Neuronal stem cell (in vitro differentiated cells): ENCODE results near the gene ZNF385B.
A peak's percentile ranks its signal among the peaks of the same experiment; 100 is the strongest.

Source experiments
- DNase-seq: peaks from one replicate; pipeline ENCODE4 v3.0.0-alpha.2; 2013; ENCODE audit warnings: low spot score
- H2AFZ ChIP-seq: one replicate; pipeline ENCODE4 v1.6.1; 2013; ENCODE audit warnings: mild to moderate bottlenecking, low read length, inconsistent platforms
- H2AK5ac ChIP-seq: 2 replicates; pipeline ENCODE4 v1.6.1; 2013; ENCODE audit warnings: low read depth, mild to moderate bottlenecking, inconsistent platforms, low read length, moderate library complexity, mixed read lengths
- H2BK120ac ChIP-seq: 2 replicates; pipeline ENCODE4 v1.6.1; 2013; ENCODE audit warnings: low read depth, mild to moderate bottlenecking, inconsistent platforms, low read length, moderate library complexity, mixed read lengths
- H2BK12ac ChIP-seq: one replicate; pipeline ENCODE4 v1.6.1; 2013; ENCODE audit warnings: low read length, inconsistent platforms
- H2BK15ac ChIP-seq: 2 replicates; pipeline ENCODE4 v1.6.1; 2013; ENCODE audit warnings: mild to moderate bottlenecking, low read length, inconsistent platforms, mixed read lengths
- H2BK5ac ChIP-seq: one replicate; pipeline ENCODE4 v1.6.1; 2013; ENCODE audit warnings: inconsistent platforms, mild to moderate bottlenecking, low read length, moderate library complexity
- H3K14ac ChIP-seq: one replicate; pipeline ENCODE4 v1.6.1; 2013; ENCODE audit warnings: low read length, inconsistent platforms
- H3K18ac ChIP-seq: 2 replicates; pipeline ENCODE4 v1.6.1; 2013; ENCODE audit warnings: low read length, inconsistent platforms
- H3K23ac ChIP-seq: 2 replicates; pipeline ENCODE4 v1.6.1; 2013; ENCODE audit warnings: low read depth, mild to moderate bottlenecking, mixed read lengths, low read length, inconsistent platforms; ENCODE audit not compliant: poor library complexity
- H3K27ac ChIP-seq: replicated peaks from 3 replicates; pipeline ENCODE4 v1.5.1; 2013; ENCODE audit warnings: low read length, inconsistent platforms
- H3K27me3 ChIP-seq, 3 experiments: 2 replicates each; pipeline ENCODE4 v1.6.1; 2013; ENCODE audit warnings: low read length in 3 of 3, mild to moderate bottlenecking in 2 of 3, inconsistent platforms in 1 of 3, low read depth in 1 of 3, mixed read lengths in 1 of 3, moderate library complexity in 1 of 3; ENCODE audit not compliant: control insufficient read depth in 3 of 3, insufficient read depth in 3 of 3
- H3K36me3 ChIP-seq, 2 donors: replicated peaks in 1 of 2; 2 replicates each; pipeline ENCODE4 v1.6.1; 2013; ENCODE audit warnings: low read length in 2 of 2; ENCODE audit not compliant: control insufficient read depth in 2 of 2, insufficient read depth in 2 of 2
- H3K4ac ChIP-seq: 2 replicates; pipeline ENCODE4 v1.6.1; 2013; ENCODE audit warnings: inconsistent platforms, mild to moderate bottlenecking, low read length, moderate library complexity
- H3K4me1 ChIP-seq, 2 donors: 1 replicate in 1 of 2; 2 replicates in 1 of 2; pipeline ENCODE4 v1.6.1; 2013; ENCODE audit warnings: low read length in 2 of 2, low read depth in 1 of 2; ENCODE audit not compliant: control insufficient read depth in 2 of 2, insufficient read depth in 1 of 2
- H3K4me2 ChIP-seq: one replicate; pipeline ENCODE4 v1.6.1; 2013; ENCODE audit warnings: mild to moderate bottlenecking, low read length, inconsistent platforms; ENCODE audit not compliant: insufficient read depth, poor library complexity, severe bottlenecking
- H3K4me3 ChIP-seq, 2 donors: 2 replicates each; pipeline ENCODE4 v1.5.1; 2013; ENCODE audit warnings: low read length in 2 of 2, mild to moderate bottlenecking in 2 of 2, inconsistent platforms in 1 of 2, moderate library complexity in 1 of 2
- H3K79me1 ChIP-seq: one replicate; pipeline ENCODE4 v1.6.1; 2013; ENCODE audit warnings: low read depth, mild to moderate bottlenecking, inconsistent platforms, low read length, moderate library complexity
- H3K9ac ChIP-seq: one replicate; pipeline ENCODE4 v1.6.1; 2013; ENCODE audit warnings: mild to moderate bottlenecking, low read depth, low read length, inconsistent platforms; ENCODE audit not compliant: poor library complexity
- H3K9me3 ChIP-seq, 2 donors: replicated peaks in 1 of 2; 2 replicates each; pipeline versions ENCODE3 to v1.6.1; 2013; ENCODE audit warnings: low read length in 2 of 2, mild to moderate bottlenecking in 2 of 2, inconsistent platforms in 1 of 2, low read depth in 1 of 2, mixed read lengths in 1 of 2, moderate library complexity in 1 of 2; ENCODE audit not compliant: control insufficient read depth in 2 of 2, insufficient read depth in 1 of 2
- H4K8ac ChIP-seq: one replicate; pipeline ENCODE4 v1.6.1; 2013; ENCODE audit warnings: low read depth, mild to moderate bottlenecking, inconsistent platforms, low read length, moderate library complexity
- H4K91ac ChIP-seq: one replicate; pipeline ENCODE4 v1.6.1; 2013; ENCODE audit warnings: low read length, low read depth, mild to moderate bottlenecking, inconsistent platforms; ENCODE audit not compliant: poor library complexity
- WGBS, 2 donors: extraction: QIAGEN DNeasy Blood & Tissue Kit; methylation state at CpG; one replicate each; pipeline ENCODE4 v1.1.7; 2013; ENCODE audit warnings: missing lambda C conversion rate in 2 of 2, mixed read lengths in 1 of 2; ENCODE audit not compliant: insufficient read length in 2 of 2, insufficient replicate concordance in 1 of 2; ENCODE audit errors: extremely low coverage in 2 of 2; 5-methylcytosine and 5-hydroxymethylcytosine counted together

The ZNF385B gene

DNA sequence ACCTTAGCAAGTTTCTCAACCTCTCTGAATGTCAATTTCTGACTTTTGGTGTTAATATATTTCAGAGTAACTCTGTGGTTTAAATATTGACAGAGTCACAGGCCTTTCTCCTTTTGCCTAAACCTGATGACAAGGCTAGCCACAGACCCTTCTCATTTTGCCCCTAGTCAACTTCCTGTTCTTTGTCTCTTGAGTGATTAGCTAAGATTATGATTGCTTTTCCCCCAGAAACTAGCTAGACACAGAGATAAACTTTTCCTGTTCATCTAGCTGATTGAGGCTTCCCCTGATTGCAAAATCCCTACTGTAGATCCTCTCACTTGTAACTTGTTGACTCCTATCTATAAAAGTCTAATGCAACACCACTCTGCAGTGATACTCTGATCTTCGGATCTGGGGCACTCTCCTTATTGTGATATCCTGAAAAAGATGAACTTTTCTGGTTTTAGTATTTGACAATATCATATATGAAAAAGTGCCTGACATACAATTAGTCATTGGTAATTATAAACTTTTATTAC lies 241.4 kb downstream of the ZNF385B start:
- H3K4me2 ChIP-seq = no peak overlapping the region
- no peaks in the 10 kb centered on the region for H3K9me3 ChIP-seq
- no peak overlapping the region for H3K4ac ChIP-seq
- no peak overlapping the region for H3K23ac ChIP-seq
- H3K18ac ChIP-seq = no peak overlapping the region
- no peak overlapping the region for H3K27ac ChIP-seq
- DNase-seq = no peak
- H2BK5ac ChIP-seq = no peak overlapping the region
- no peak overlapping the region for H2BK120ac ChIP-seq
- H4K8ac ChIP-seq = no peak overlapping the region
- no peaks in the 10 kb centered on the region for H3K4me1 ChIP-seq
- no peak overlapping the region for H2AK5ac ChIP-seq
- WGBS, 2 donors = no CpG with 5 or more reads among the region's 1 CpG
- H3K27me3 ChIP-seq = peaks cover 0 to 2% (median 0%) of the 10 kb centered on the region in 3 experiments
- H3K9ac ChIP-seq = no peak overlapping the region
- H2BK12ac ChIP-seq = no peak overlapping the region
- H3K14ac ChIP-seq = no peak overlapping the region
- peaks cover 0 to 2% of the 10 kb centered on the region in 2 donors for H3K36me3 ChIP-seq
- H2BK15ac ChIP-seq = no peak overlapping the region
- no peak overlapping the region for H3K4me3 ChIP-seq
- H3K79me1 ChIP-seq = no peaks in the 10 kb centered on the region
- no peak overlapping the region for H4K91ac ChIP-seq
- H2AFZ ChIP-seq = no peak overlapping the region

DNA sequence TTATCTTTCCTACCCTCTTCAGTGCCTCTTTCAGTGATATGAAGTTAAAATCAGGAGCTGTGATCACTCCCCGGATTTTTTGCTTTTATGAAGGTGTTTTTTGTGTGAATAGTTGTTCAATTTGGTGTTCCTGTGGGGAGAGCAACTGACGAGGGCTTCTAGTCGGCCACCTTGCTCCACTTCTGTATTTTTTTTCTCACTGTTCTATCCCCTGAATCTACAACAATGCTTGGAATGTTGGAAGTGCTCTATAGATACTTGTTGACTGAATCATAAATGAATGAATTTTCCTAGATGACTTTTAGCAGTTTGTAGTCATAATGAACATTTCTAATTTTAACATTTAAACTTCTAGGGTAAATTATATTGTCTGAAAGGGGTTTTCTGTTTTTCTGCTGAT lies 247.3 kb downstream of the ZNF385B start:
- no peaks in the 10 kb centered on the region for H3K9me3 ChIP-seq
- H2BK5ac ChIP-seq = no peak overlapping the region
- no peak overlapping the region for H3K23ac ChIP-seq
- no peak overlapping the region for H3K14ac ChIP-seq
- H3K4me2 ChIP-seq = no peak overlapping the region
- no peak overlapping the region for H4K91ac ChIP-seq
- H3K4me3 ChIP-seq = no peak overlapping the region
- H2BK12ac ChIP-seq = no peak overlapping the region
- H3K27ac ChIP-seq = no peak overlapping the region
- H3K79me1 ChIP-seq = no peaks in the 10 kb centered on the region
- no peak overlapping the region for H3K9ac ChIP-seq
- H3K18ac ChIP-seq = no peak overlapping the region
- DNase-seq = no peak
- no peak overlapping the region for H4K8ac ChIP-seq
- H2AFZ ChIP-seq = peak overlapping the region; percentile 18
- peaks cover 0 to 3% of the 10 kb centered on the region in 2 donors for H3K36me3 ChIP-seq
- no peaks in the 10 kb centered on the region for H3K4me1 ChIP-seq
- H3K4ac ChIP-seq = no peak overlapping the region
- no peak overlapping the region for H2BK120ac ChIP-seq
- H2AK5ac ChIP-seq = no peak overlapping the region
- H3K27me3 ChIP-seq = no peaks in the 10 kb centered on the region
- no peak overlapping the region for H2BK15ac ChIP-seq
- WGBS, 2 donors = no CpG with 5 or more reads among the region's 3 CpGs

GRCh38 chr2:179613701-179614100 lies 247.7 kb downstream of the ZNF385B start:
- Histone ChIP-seq H3K4me1 (no peaks in the 10 kb centered on the region), H3K27ac (no peak overlapping the region), H3K4me2 (no peak overlapping the region), H3K27me3 (no peaks in the 10 kb centered on the region), H3K4ac (no peak overlapping the region), H4K8ac (no peak overlapping the region), H2BK15ac (no peak overlapping the region), H2BK12ac (no peak overlapping the region), H3K23ac (no peak overlapping the region), H3K9me3 (no peaks in the 10 kb centered on the region), H3K14ac (no peak overlapping the region), H2BK120ac (no peak overlapping the region), H3K18ac (no peak overlapping the region), H2AK5ac (no peak overlapping the region), H3K4me3 (no peak overlapping the region), H2AFZ (peak overlapping the region; percentile 18), H2BK5ac (no peak overlapping the region), H4K91ac (no peak overlapping the region), H3K9ac (no peak overlapping the region), H3K36me3 (peaks cover 0 to 3% of the 10 kb centered on the region in 2 donors), H3K79me1 (no peaks in the 10 kb centered on the region)
- no peak for DNase-seq
- WGBS, 2 donors = no CpG with 5 or more reads among the region's 4 CpGs

DNA sequence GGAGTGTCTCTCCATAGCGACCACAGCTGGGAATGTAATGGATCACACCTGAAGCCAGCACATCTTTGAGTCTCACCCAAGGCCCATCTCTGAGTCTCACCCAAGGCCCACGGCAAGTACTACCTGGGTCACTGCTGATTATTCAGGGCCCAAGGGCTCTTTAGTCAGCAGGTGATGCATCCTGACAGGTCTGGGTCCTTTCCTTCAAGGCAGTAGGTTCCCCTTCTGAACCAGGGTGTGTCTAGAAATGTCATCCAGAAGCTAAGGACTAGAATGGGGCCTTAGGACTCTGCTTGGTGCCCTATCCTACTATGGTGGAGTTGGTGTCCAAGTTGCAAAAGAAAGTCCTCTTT lies 248.1 kb downstream of the ZNF385B start:
- peaks cover 0 to 2% of the 10 kb centered on the region in 2 donors for H3K4me1 ChIP-seq
- H2BK12ac ChIP-seq = no peak overlapping the region
- no peak overlapping the region for H2BK120ac ChIP-seq
- H2BK5ac ChIP-seq = no peak overlapping the region
- H3K27me3 ChIP-seq = no peaks in the 10 kb centered on the region
- H3K9me3 ChIP-seq = no peaks in the 10 kb centered on the region
- H3K27ac ChIP-seq = no peak overlapping the region
- no peak overlapping the region for H2AFZ ChIP-seq
- H4K8ac ChIP-seq = no peak overlapping the region
- no peak overlapping the region for H3K4me2 ChIP-seq
- no peak overlapping the region for H2AK5ac ChIP-seq
- no peaks in the 10 kb centered on the region for H3K79me1 ChIP-seq
- H3K9ac ChIP-seq = no peak overlapping the region
- no peak overlapping the region for H4K91ac ChIP-seq
- H2BK15ac ChIP-seq = no peak overlapping the region
- DNase-seq = no peak
- no peak overlapping the region for H3K18ac ChIP-seq
- no peak overlapping the region for H3K4me3 ChIP-seq
- H3K4ac ChIP-seq = no peak overlapping the region
- WGBS, 2 donors = no CpG with 5 or more reads among the region's 2 CpGs
- H3K14ac ChIP-seq = no peak overlapping the region
- H3K23ac ChIP-seq = no peak overlapping the region
- peaks cover 0 to 3% of the 10 kb centered on the region in 2 donors for H3K36me3 ChIP-seq
